Keratinocyte (primary cell): ENCODE measurements around the gene FHL3.

Experiments
- CTCF ChIP-seq, 3 experiments: IDR thresholded peaks in 1 of 3; conservative IDR thresholded peaks in 1 of 3; optimal IDR thresholded peaks in 1 of 3; 2 replicates in 2 of 3; 3 replicates in 1 of 3; pipeline versions ENCODE3 to v1.5.1; 2011; ENCODE audit warnings: low read length in 3 of 3, mild to moderate bottlenecking in 3 of 3, moderate library complexity in 2 of 3, control low read depth in 1 of 3, inconsistent platforms in 1 of 3; ENCODE audit not compliant: insufficient read depth in 2 of 3; ENCODE audit errors: extremely low read depth in 1 of 3
- EZH2 ChIP-seq: IDR thresholded peaks from one replicate; pipeline ENCODE4 v1.6.1; 2012; ENCODE audit warnings: inconsistent platforms, mild to moderate bottlenecking, low read length, moderate library complexity

DNA sequence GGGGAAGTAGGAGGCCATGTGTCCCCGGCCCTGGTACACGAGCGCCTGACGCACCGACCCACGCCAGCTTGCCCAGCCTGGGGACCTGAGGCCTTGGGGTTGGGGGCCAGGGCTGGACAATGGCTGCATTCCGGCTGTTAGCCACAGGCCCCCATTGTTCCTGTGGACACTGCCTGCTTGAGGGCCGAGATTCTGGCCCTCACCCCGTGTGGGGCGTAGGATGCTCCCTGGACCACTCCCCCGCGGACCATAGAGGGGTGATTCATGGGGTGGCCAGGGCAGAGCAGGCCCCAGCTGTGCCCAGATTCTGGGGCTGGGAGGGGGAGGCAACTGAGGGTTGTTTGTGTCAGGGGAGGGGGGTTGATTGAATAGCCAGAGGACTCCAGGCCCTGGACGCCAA is 29.6 kb upstream of the FHL3 start:
- no peak for TF ChIP-seq EZH2
- TF ChIP-seq CTCF (optimal IDR thresholded peaks at IDR 0.05 in 1 of 3, IDR thresholded peaks at IDR 0.05 in 1 of 3, conservative IDR thresholded peaks at IDR 0.05 in 1 of 3; ENCODE audit: extremely low read depth in 1 of 3, insufficient read depth in 2 of 3, low read length in 3 of 3), result no peak
